Breast epithelium (tissue), 3 donors: ENCODE measurements around the gene MAPK1.

Experiments
- POLR2A ChIP-seq: fragments of 450-650 bp; IDR thresholded peaks from one replicate; pipeline ENCODE4 v1.6.1; 2016; ENCODE audit warnings: antibody characterized with exemption, mild to moderate bottlenecking, moderate library complexity
- POLR2AphosphoS5 ChIP-seq, 3 donors: sonication (generic); formaldehyde crosslinking; IDR thresholded peaks; one replicate each; pipeline ENCODE4 v1.6.1; 2017; ENCODE audit warnings: antibody characterized with exemption in 3 of 3
- TF ChIP-seq, protein P1 (sequence below), 3 donors: fragments of 450-650 bp; IDR thresholded peaks; one replicate each; pipeline ENCODE4 v1.5.1; 2016 to 2017; ENCODE audit warnings: antibody characterized with exemption in 3 of 3, mild to moderate bottlenecking in 3 of 3, moderate library complexity in 3 of 3

DNA sequence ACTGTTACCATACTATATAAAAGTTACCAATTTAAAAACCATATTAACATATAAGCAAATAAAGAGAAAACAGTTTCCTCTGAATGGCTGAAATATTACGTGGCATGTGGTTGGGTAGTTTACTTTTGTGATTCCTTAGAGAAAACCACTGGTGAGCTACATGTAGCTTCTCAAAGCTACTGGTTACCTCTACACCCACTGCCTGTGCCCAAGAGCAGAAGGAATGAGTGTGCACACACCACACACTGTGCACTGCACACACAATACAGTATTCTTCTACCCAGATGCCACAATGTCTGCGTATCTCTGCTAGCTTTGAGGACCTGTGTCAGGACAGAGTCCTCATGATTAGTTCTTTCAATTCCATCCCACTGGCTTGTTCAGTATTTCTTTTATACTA is 106.4 kb downstream of the MAPK1 start:
- TF ChIP-seq, protein P1, sequence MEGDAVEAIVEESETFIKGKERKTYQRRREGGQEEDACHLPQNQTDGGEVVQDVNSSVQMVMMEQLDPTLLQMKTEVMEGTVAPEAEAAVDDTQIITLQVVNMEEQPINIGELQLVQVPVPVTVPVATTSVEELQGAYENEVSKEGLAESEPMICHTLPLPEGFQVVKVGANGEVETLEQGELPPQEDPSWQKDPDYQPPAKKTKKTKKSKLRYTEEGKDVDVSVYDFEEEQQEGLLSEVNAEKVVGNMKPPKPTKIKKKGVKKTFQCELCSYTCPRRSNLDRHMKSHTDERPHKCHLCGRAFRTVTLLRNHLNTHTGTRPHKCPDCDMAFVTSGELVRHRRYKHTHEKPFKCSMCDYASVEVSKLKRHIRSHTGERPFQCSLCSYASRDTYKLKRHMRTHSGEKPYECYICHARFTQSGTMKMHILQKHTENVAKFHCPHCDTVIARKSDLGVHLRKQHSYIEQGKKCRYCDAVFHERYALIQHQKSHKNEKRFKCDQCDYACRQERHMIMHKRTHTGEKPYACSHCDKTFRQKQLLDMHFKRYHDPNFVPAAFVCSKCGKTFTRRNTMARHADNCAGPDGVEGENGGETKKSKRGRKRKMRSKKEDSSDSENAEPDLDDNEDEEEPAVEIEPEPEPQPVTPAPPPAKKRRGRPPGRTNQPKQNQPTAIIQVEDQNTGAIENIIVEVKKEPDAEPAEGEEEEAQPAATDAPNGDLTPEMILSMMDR (IDR thresholded peaks at IDR 0.05) = no peak
- TF ChIP-seq POLR2A (no peak), POLR2AphosphoS5 (IDR thresholded peaks at IDR 0.05) (no peak)
